DOHH2 (cell line): ENCODE results near the gene KDM6A.
A peak's percentile ranks its signal among the peaks of the same experiment; 100 is the strongest.

Source experiments
- H3F3A ChIP-seq: fragments of 200-600 bp; sonication (generic), shearing (Covaris generic); 2 replicates; pipeline ENCODE4 v1.6.0; 2016; ENCODE audit warnings: antibody characterized with exemption, mild to moderate bottlenecking; ENCODE audit not compliant: control insufficient read depth, insufficient read depth
- H3K27ac ChIP-seq: fragments of 200-600 bp; sonication (generic); 2 replicates; pipeline ENCODE4 v1.5.1; 2014; ENCODE audit warnings: low read depth, mild to moderate bottlenecking, low read length, moderate library complexity
- H3K27me3 ChIP-seq: fragments of 200-600 bp; sonication (generic); 2 replicates; pipeline ENCODE4 v1.6.1; 2014; ENCODE audit warnings: mild to moderate bottlenecking, low read length, mixed read lengths; ENCODE audit not compliant: control insufficient read depth
- H3K36me3 ChIP-seq: fragments of 200-600 bp; sonication (generic); 2 replicates; pipeline ENCODE4 v1.6.1; 2014; ENCODE audit warnings: mild to moderate bottlenecking, low read length, moderate library complexity, mixed read lengths; ENCODE audit not compliant: control insufficient read depth
- H3K4me1 ChIP-seq: fragments of 200-600 bp; sonication (generic); 2 replicates; pipeline ENCODE4 v1.6.1; 2014; ENCODE audit warnings: mild to moderate bottlenecking, low read length, mixed read lengths; ENCODE audit not compliant: control insufficient read depth
- H3K4me2 ChIP-seq: fragments of 200-600 bp; sonication (generic); 2 replicates; pipeline ENCODE4 v1.6.0; 2014; ENCODE audit warnings: mild to moderate bottlenecking, low read length, moderate library complexity
- H3K4me3 ChIP-seq: fragments of 200-600 bp; sonication (generic); 2 replicates; pipeline ENCODE4 v1.5.1; 2014; ENCODE audit warnings: mild to moderate bottlenecking, low read length, mixed read lengths
- H3K79me2 ChIP-seq: fragments of 200-600 bp; sonication (generic); 2 replicates; pipeline ENCODE4 v1.6.1; 2014; ENCODE audit warnings: mild to moderate bottlenecking, low read length, mixed read lengths; ENCODE audit not compliant: control insufficient read depth
- H3K9me2 ChIP-seq: fragments of 200-600 bp; sonication (generic); replicated peaks from 2 replicates; pipeline ENCODE4 v1.6.1; 2014; ENCODE audit warnings: mild to moderate bottlenecking, low read length, mixed read lengths; ENCODE audit not compliant: control insufficient read depth
- H3K9me3 ChIP-seq: fragments of 200-600 bp; sonication (generic); 2 replicates; pipeline ENCODE4 v1.6.1; 2014; ENCODE audit warnings: antibody characterized with exemption, low read length, mixed read lengths; ENCODE audit not compliant: control insufficient read depth, insufficient read depth
- H4K20me1 ChIP-seq: fragments of 200-600 bp; sonication (generic); 2 replicates; pipeline ENCODE4 v1.6.0; 2014; ENCODE audit warnings: low read depth, mild to moderate bottlenecking, antibody characterized with exemption, low read length, moderate library complexity; ENCODE audit not compliant: control insufficient read depth, insufficient read depth
- EZH2phosphoT487 ChIP-seq: fragments of 200-600 bp; sonication (generic); IDR thresholded peaks from 2 replicates; pipeline ENCODE4 v1.6.1; 2017; ENCODE audit warnings: borderline replicate concordance, mild to moderate bottlenecking, antibody characterized with exemption, low read length, moderate library complexity, mixed read lengths
- TF ChIP-seq, protein P1 (sequence below): fragments of 200-600 bp; sonication (generic); IDR thresholded peaks from one replicate; pipeline ENCODE4 v1.5.1; 2014; ENCODE audit warnings: antibody characterized with exemption, mild to moderate bottlenecking, low read depth, low read length; ENCODE audit not compliant: poor library complexity, severe bottlenecking

Gene KDM6A

DNA sequence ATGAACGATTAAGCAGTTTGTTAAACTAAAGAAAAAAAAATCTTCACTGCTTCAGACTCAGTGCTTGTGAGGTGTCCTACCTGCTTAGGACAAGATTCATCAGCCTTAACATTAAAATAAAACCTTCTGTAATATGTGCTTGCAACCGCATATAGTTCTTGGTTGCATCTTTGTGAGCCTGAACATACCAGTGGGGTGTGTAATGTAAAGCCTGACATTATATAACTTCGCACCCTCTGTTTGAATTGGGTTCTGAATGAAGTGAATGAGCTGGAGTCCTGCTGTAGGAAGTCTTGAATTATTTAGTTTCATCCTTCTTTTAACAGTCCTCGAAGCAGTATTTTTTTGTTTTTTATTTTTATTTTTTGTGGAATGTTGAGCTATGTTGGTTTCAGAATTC, 3.1 kb downstream of the KDM6A start:
- H4K20me1 ChIP-seq, result no peaks in the 10 kb centered on the region

DNA sequence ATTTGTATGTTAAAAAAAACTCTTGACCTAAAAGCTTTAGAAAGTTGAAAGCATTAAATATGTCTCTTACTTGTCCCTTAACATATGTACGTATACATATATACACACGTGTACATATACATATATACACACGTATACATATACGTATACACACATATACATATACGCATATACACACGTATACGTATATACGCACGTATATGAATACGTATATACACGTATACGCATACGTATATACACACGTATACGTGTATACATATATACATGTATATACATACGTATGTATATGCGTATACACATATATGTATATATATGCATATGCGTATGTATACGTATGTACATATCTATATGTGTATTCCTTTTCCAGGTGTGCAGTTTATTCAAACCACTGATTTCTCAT, 3.8 kb downstream of the KDM6A start:
- Histone ChIP-seq H3K4me2 (no peak overlapping the region), H3K27me3 (no peaks in the 10 kb centered on the region), H4K20me1 (no peaks in the 10 kb centered on the region), H3K9me3 (no peaks in the 10 kb centered on the region), H3K36me3 (peaks cover 14% of the 10 kb centered on the region), H3K27ac (no peak overlapping the region), H3K9me2 (no peaks in the 10 kb centered on the region), H3F3A (no peaks in the 10 kb centered on the region), H3K79me2 (peaks cover 92% of the 10 kb centered on the region), H3K4me3 (no peak overlapping the region), H3K4me1 (peaks cover 33% of the 10 kb centered on the region)
- TF ChIP-seq, protein P1, sequence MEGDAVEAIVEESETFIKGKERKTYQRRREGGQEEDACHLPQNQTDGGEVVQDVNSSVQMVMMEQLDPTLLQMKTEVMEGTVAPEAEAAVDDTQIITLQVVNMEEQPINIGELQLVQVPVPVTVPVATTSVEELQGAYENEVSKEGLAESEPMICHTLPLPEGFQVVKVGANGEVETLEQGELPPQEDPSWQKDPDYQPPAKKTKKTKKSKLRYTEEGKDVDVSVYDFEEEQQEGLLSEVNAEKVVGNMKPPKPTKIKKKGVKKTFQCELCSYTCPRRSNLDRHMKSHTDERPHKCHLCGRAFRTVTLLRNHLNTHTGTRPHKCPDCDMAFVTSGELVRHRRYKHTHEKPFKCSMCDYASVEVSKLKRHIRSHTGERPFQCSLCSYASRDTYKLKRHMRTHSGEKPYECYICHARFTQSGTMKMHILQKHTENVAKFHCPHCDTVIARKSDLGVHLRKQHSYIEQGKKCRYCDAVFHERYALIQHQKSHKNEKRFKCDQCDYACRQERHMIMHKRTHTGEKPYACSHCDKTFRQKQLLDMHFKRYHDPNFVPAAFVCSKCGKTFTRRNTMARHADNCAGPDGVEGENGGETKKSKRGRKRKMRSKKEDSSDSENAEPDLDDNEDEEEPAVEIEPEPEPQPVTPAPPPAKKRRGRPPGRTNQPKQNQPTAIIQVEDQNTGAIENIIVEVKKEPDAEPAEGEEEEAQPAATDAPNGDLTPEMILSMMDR, result no peak
- TF ChIP-seq EZH2phosphoT487, result no peak

More for the DNA sequence above, 3.1 kb downstream of the KDM6A start:
- Histone ChIP-seq H3K9me2 (no peaks in the 10 kb centered on the region), H3K4me2 (peak overlapping the region; percentile 58), H3K79me2 (peaks cover 92% of the 10 kb centered on the region), H3K27me3 (no peaks in the 10 kb centered on the region), H3K9me3 (no peaks in the 10 kb centered on the region), H3K36me3 (peaks cover 14% of the 10 kb centered on the region), H3K27ac (no peak overlapping the region), H3F3A (no peaks in the 10 kb centered on the region), H3K4me1 (peaks cover 36% of the 10 kb centered on the region), H3K4me3 (peak overlapping the region; percentile 91)
- no peak for TF ChIP-seq EZH2phosphoT487
- TF ChIP-seq, protein P1, result no peak

DNA sequence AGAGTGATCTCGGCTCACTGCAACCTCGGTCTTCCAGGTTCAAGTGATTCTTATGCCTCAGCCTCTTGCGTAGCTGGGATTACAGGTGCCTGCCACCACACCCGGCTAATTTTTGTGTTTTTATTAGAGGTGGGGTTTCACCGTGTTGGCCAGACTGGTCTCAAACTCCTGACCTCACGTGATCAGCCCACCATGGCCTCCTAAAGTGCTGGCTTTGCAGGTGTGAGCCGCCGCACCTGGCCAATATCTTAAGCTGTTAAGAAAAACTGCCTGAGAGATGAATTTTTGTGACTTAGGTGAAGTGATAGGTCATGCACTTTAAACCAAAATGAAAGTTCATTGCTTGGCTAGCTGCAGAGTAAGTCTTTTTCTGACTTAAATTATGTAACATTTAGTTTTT, 5.8 kb downstream of the KDM6A start:
- Histone ChIP-seq H4K20me1 (no peaks in the 10 kb centered on the region), H3K9me2 (no peaks in the 10 kb centered on the region), H3K27ac (no peak overlapping the region), H3K79me2 (peaks cover 100% of the 10 kb centered on the region), H3K27me3 (no peaks in the 10 kb centered on the region), H3K4me3 (no peak overlapping the region), H3K4me1 (peaks cover 33% of the 10 kb centered on the region), H3K4me2 (no peak overlapping the region), H3K36me3 (peaks cover 14% of the 10 kb centered on the region), H3F3A (no peaks in the 10 kb centered on the region), H3K9me3 (no peaks in the 10 kb centered on the region)
- TF ChIP-seq EZH2phosphoT487, result no peak
- TF ChIP-seq, protein P1, result no peak
